ENCODE results near the gene FAM131C. TPM values are rescaled to one million over a fixed set of nuclear protein-coding genes. Genes with fewer than 3 reads are reported as not detected.

FAM131C gene
- total RNA-seq, 2 experiments from 2014 or later = 0.09 to 0.23 TPM

DNA sequence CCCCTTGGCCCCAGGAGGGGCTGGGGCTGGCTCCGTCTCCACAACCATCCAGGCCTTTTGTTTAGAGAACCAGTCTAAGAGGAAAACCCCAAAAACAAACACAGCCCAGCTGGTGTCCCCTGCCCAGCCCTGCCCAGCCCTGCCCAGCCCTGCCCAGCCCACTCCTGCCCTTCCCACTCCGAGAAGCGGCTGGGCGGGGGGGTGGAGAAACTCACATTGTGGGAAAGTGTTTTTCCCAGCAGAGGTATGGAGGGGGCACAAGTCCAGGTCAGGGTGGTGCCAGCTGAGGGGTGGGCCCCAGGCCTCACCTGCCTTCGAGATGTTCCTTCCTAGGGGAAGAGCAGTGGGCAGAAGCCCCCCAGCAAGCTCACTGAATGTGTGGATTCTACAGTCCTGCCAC lies 10.0 kb upstream of the FAM131C start:
- intact Hi-C loops (cut with DNase I, micrococcal nuclease) = no loop called here
- ATAC-seq = no peak
- no peaks in the 10 kb centered on the region for H3K36me3 Mint-ChIP-seq (ENCODE audit: low read depth)

DNA sequence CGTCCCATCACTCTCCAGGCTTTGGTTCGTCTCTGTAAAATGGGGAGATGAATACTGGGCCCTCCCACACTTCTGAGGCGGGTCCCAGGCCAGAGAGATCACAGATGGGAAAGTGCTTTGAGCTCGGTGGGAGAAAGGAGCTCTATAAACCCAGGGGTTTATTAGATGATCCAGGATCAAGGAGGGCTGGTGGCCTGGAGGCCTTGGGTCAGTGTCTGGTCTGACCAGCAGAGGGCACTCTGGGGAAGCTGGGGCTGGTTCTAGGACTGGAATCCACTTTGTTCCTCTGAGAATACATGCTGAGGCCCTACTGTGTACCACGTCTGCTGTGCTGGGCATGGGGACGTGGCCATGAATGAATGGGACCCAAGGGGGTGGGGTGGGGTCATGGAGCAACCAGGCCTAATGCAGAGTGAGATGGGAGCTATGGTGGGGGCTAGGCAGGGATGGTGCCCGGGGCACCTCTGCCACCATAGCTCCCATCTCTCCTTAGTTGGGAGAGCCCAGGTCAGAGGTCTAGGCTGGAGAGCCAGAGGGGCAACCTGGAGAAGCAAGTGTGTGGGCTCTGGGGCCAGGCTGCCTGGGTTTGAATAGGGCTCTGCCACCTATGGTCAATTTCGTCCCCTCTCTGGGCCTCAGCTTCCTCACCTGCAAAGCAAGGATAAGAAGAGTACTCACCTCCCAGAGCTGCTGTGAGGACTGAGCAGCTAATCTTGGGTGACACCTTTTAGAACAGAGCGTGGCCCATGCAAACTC lies 9.0 kb upstream of the FAM131C start:
- Mint-ChIP-seq H3K9me3 (ENCODE audit: low read depth) (no peaks in the 10 kb centered on the region), H3K36me3 (ENCODE audit: low read depth) (no peaks in the 10 kb centered on the region), H3K4me3 (no peak overlapping the region), H3K4me1 (peaks cover 6% of the 10 kb centered on the region), H3K27ac (no peak overlapping the region), H3K27me3 (no peaks in the 10 kb centered on the region)
- DNase-seq = peak; percentile 84
- ATAC-seq = peak; percentile 54
- ChIA-PET CTCF (interaction anchor here (0.6 to 12.1 kb wide), 21 partner anchors 9 to 540 kb away, joined by 3 to 219 read pairs (median 4); partner anchors contain the start of genes EPHA2 and FAM131C), POLR2A (interaction anchor here (0.6 kb wide), 1 partner anchor 104 kb away, joined by 3 read pairs; no protein-coding TSS in a partner anchor)
- intact Hi-C loops (cut with DNase I, micrococcal nuclease) = loop anchor here in 1 of 2 experiments (1.0 kb wide), 1 partner anchor 281 kb away; no protein-coding TSS in a partner anchor

More for the DNA sequence above, 10.0 kb upstream of the FAM131C start:
- Mint-ChIP-seq H3K27ac (no peak overlapping the region), H3K4me3 (no peak overlapping the region), H3K4me1 (peaks cover 6% of the 10 kb centered on the region), H3K27me3 (no peaks in the 10 kb centered on the region), H3K9me3 (ENCODE audit: low read depth) (no peaks in the 10 kb centered on the region)
- POLR2A ChIA-PET = no interaction called here
- no peak for DNase-seq
- CTCF ChIA-PET = interaction anchor here (1.0 to 12.1 kb wide), 8 partner anchors 8 to 170 kb away, joined by 3 to 219 read pairs (median 6); partner anchors contain the start of gene FAM131C

DNA sequence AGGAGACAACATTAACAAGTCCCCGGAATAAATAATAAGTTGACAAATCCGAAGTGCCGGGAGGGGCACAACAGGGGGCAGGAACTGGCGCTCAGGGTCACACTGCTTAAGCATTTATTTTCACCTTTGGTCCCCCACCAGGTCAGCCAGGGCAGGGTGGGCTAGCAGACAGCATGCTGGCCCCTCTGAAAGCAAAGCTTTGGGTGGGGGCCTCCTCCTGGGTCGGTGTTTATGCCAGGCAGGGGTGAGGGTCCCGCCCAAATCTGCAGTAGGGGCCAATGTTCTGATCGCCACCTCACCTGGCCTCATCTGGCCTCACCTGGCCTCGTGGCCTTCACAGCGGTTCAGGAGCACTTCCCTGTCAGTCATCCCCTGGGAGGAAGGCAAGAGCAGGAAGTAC lies 8.2 kb upstream of the FAM131C start:
- Mint-ChIP-seq H3K36me3 (ENCODE audit: low read depth) (no peaks in the 10 kb centered on the region), H3K9me3 (ENCODE audit: low read depth) (no peaks in the 10 kb centered on the region), H3K4me1 (peaks cover 6% of the 10 kb centered on the region), H3K27me3 (no peaks in the 10 kb centered on the region), H3K4me3 (no peak overlapping the region), H3K27ac (no peak overlapping the region)
- ChIA-PET CTCF (interaction anchor here (0.6 to 12.1 kb wide), 17 partner anchors 12 to 541 kb away, joined by 3 to 219 read pairs (median 4); partner anchors contain the start of genes EPHA2 and FAM131C), POLR2A (no interaction called here)
- intact Hi-C loops (cut with DNase I, micrococcal nuclease) = loop anchor here in 1 of 2 experiments (1.0 kb wide), 1 partner anchor 282 kb away; no protein-coding TSS in a partner anchor
- no peak for ATAC-seq
- no peak for DNase-seq

DNA sequence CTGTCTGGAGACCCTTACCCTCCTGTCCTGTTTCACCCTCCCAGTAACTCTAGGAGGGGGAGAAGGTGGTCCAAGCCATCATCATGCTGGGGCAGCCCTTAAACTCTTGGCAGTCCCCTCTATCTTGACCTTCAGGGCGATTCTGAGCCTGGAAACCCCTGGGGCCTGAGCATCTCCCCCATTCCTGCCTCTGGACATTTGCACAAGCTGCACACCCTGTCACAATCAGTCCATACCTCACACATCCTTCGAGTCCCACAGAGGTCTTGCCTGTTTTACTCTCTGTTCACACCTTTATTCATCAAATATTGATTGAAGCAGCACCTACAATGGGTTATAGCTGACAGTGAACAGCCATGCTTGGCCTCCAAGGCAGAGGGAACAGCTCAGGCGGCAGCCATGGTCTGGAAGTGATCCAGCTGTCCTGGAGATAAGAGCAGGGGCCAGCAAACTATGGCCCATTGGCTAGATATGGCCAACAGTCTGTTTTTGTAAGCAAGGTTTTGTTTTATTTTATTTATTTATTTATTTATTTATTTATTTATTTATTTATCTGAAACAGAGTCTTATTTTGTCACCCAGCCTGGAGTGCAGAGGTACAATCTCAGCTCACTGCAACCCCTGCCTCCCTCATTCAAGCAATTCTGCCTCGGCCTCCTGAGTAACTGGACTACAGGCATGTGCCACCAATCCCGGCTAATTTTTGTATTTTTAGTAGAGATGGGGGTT lies 7.1 kb upstream of the FAM131C start:
- POLR2A ChIA-PET = interaction anchor here (0.7 kb wide), 1 partner anchor 113 kb away, joined by 8 read pairs; no protein-coding TSS in a partner anchor
- H3K4me1 Mint-ChIP-seq = peaks cover 6% of the 10 kb centered on the region
- no peaks in the 10 kb centered on the region for H3K36me3 Mint-ChIP-seq (ENCODE audit: low read depth)
- no peaks in the 10 kb centered on the region for H3K9me3 Mint-ChIP-seq (ENCODE audit: low read depth)
- intact Hi-C loops (cut with DNase I, micrococcal nuclease) = no loop called here
- H3K27ac Mint-ChIP-seq = no peak overlapping the region
- no peak for ATAC-seq
- no peaks in the 10 kb centered on the region for H3K27me3 Mint-ChIP-seq
- no peak for DNase-seq
- no peak overlapping the region for H3K4me3 Mint-ChIP-seq
- CTCF ChIA-PET = interaction anchor here (0.6 to 12.1 kb wide), 9 partner anchors 11 to 163 kb away, joined by 3 to 219 read pairs (median 11); partner anchors contain the start of genes EPHA2 and FAM131C

DNA sequence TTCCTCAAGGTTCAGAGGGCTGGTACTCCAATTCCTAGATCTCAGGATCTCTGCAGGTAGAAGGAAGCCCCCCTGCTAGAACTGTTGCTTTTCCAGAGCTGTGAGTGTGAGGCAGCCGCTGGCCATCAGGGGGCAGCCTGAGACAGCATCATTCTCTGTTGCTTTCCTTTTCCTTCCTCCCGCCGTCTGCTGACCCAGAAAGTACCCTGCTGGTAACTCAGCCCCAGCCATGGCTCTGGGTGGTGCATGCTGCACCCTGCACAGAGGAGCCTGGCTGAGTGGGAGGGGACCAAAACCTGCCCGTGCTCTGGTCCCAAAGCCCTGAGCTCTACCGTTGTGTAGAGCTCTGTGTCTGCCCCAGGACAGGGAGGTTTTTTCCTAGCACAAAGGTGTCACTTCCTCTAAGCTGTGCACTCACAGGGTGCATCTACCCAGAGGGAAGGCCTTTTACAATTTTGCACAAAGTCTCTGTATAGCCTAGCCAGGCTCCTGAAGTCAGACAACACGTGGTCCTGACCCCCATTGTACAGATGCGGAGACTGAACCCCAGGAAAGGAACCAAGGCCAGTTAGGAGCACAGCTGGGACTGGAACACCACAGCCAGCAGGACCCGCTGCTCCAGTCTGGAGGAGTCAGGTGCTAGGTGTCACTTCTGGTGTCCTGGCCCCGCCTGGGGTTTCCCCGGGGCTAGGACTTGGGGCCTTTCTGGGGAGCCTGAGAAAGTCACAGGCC lies 5.6 kb upstream of the FAM131C start:
- H3K4me3 Mint-ChIP-seq = peak overlapping the region; percentile 57
- peak; percentile 81 for DNase-seq
- no peaks in the 10 kb centered on the region for H3K36me3 Mint-ChIP-seq (ENCODE audit: low read depth)
- POLR2A ChIA-PET = no interaction called here
- intact Hi-C loops (cut with DNase I, micrococcal nuclease) = loop anchor here (1.0 to 5.0 kb wide), 4 partner anchors 108 to 284 kb away; no protein-coding TSS in a partner anchor
- peaks cover 9% of the 10 kb centered on the region for H3K4me1 Mint-ChIP-seq
- H3K9me3 Mint-ChIP-seq (ENCODE audit: low read depth) = no peaks in the 10 kb centered on the region
- peak; percentile 83 for ATAC-seq
- H3K27me3 Mint-ChIP-seq = peaks cover 5% of the 10 kb centered on the region
- peak overlapping the region; percentile 86 for H3K27ac Mint-ChIP-seq
- CTCF ChIA-PET = interaction anchor here (0.6 to 12.1 kb wide), 32 partner anchors 9 to 756 kb away, joined by 3 to 219 read pairs (median 4); partner anchors contain the start of genes CPLANE2 and FAM131C

DNA sequence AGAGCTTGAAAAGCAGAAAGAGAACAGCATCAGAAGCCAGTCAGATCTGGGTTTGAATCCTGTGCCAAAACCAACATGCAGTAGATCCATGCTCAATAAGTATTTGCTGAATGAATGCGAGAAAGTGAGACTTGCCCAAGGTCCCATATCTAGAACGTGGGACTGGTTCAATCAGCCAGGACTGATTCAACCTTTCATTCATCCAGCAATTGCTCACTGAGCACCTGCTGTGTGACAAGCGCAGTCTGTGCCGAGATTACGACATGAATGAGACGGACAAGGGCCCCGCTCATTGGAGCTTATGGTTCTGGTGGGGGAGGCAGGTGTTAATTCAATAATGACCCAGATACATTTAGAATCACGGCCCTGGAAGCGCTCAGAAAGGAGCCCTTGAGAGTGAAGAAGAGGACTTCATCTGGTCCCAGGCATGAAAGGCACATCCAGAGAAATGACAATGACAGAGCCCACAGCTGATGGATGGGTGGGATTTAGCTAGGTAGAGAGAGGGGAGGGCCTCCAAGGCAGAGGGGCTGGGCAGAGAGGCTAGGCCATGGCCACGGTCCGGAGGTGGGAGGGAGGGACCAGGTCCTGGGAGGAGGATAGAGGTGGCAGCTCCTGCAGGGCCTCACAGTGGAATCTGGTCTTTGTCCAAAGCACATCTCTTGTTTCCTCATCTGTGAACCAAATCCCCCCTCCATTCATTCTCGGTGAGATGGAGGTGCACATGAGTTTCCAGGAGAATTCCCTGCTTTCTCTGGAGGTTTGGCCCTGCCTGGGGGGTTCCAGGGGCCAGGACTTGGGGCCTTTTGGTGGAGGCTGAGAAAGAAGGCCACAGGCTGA lies 4.2 kb upstream of the FAM131C start:
- Mint-ChIP-seq H3K36me3 (ENCODE audit: low read depth) (no peaks in the 10 kb centered on the region), H3K27ac (no peak overlapping the region), H3K4me3 (no peak overlapping the region), H3K27me3 (peaks cover 10% of the 10 kb centered on the region), H3K9me3 (ENCODE audit: low read depth) (no peaks in the 10 kb centered on the region), H3K4me1 (peaks cover 13% of the 10 kb centered on the region)
- ATAC-seq = no peak
- POLR2A ChIA-PET = no interaction called here
- no peak for DNase-seq
- intact Hi-C loops (cut with DNase I, micrococcal nuclease) = loop anchor here (2.0 to 5.0 kb wide), 2 partner anchors 285 kb away; no protein-coding TSS in a partner anchor
- CTCF ChIA-PET = interaction anchor here (0.5 to 12.1 kb wide), 9 partner anchors 8 to 532 kb away, joined by 3 to 219 read pairs (median 5); partner anchors contain the start of gene FAM131C

DNA sequence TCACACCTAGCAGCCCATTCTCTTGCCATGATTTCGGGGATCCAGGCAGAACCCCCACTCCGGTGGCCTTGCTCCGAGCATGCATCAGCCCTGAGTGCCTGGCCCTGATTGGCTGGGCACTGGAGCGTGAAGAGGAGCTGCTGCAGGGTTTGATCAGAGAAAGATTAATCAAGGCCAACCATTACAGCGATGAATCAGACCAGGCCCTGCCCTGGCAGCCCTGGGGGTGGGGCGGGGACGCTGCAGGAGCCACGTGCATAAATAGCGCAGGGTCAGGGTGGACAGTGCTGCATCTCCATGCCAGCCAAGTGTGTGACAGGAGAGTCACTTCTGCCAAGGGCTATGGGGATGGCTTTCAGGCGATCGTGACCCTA lies 3.4 kb upstream of the FAM131C start:
- H3K27ac Mint-ChIP-seq = no peak overlapping the region
- no peaks in the 10 kb centered on the region for H3K9me3 Mint-ChIP-seq (ENCODE audit: low read depth)
- ATAC-seq = no peak
- no peak overlapping the region for H3K4me3 Mint-ChIP-seq
- ChIA-PET CTCF (interaction anchor here (1.3 to 12.1 kb wide), 2 partner anchors 111 to 168 kb away, joined by 5 to 219 read pairs; no protein-coding TSS in a partner anchor), POLR2A (no interaction called here)
- DNase-seq = no peak
- H3K36me3 Mint-ChIP-seq (ENCODE audit: low read depth) = no peaks in the 10 kb centered on the region
- intact Hi-C loops (cut with DNase I, micrococcal nuclease) = loop anchor here in 1 of 2 experiments (5.0 kb wide), 1 partner anchor 285 kb away; no protein-coding TSS in a partner anchor
- peaks cover 13% of the 10 kb centered on the region for H3K4me1 Mint-ChIP-seq
- H3K27me3 Mint-ChIP-seq = peaks cover 12% of the 10 kb centered on the region

DNA sequence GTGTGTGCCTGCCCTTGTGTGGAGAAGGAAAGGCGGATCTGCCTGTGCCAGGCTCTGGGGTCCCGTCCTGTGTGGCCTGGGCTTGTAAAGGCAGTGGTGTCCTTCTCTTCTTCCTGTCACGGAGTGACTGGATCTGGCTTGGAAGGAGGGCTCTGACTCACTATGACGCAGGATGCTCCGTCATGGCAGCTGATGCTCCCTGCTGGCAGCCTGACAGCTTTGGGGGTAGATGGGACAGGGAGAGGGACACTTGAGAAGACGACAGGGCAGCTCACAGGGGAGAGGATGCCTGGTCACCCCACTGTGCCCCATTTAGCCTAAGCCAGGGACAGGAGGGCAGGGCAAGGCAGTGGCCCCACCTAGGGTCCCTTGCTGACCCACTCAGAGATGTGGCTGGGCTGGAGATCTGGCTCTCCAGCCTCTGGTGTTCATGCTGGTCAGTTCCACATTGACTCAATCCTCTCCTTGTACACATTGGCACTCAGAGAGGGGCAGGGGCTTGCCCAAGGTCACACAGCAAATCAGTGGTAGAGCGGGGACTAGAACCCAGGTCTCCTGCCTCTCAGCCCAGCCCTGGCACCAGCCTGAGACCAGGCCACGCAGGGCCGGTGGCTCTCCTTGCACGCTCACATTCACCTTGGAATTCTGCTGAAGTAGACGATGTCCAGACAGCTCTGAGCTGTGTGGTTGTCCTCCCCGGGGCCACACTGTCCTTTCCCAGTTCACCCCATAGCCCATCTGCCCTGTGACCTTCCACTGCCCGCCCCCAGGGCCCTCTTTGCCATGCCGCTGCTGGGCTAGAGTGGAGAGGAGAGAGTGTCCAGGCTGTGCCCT lies 2.8 kb upstream of the FAM131C start:
- ATAC-seq (no peak), DNase-seq (no peak)
- Mint-ChIP-seq H3K27ac (no peak overlapping the region), H3K36me3 (ENCODE audit: low read depth) (no peaks in the 10 kb centered on the region), H3K9me3 (ENCODE audit: low read depth) (no peaks in the 10 kb centered on the region), H3K27me3 (peaks cover 12% of the 10 kb centered on the region), H3K4me1 (peaks cover 13% of the 10 kb centered on the region), H3K4me3 (no peak overlapping the region)
- POLR2A ChIA-PET = no interaction called here
- intact Hi-C loops (cut with DNase I, micrococcal nuclease) = loop anchor here in 1 of 2 experiments (5.0 kb wide), 1 partner anchor 286 kb away; no protein-coding TSS in a partner anchor
- CTCF ChIA-PET = interaction anchor here (0.7 to 12.1 kb wide), 3 partner anchors 110 to 153 kb away, joined by 3 to 219 read pairs (median 3); no protein-coding TSS in a partner anchor

DNA sequence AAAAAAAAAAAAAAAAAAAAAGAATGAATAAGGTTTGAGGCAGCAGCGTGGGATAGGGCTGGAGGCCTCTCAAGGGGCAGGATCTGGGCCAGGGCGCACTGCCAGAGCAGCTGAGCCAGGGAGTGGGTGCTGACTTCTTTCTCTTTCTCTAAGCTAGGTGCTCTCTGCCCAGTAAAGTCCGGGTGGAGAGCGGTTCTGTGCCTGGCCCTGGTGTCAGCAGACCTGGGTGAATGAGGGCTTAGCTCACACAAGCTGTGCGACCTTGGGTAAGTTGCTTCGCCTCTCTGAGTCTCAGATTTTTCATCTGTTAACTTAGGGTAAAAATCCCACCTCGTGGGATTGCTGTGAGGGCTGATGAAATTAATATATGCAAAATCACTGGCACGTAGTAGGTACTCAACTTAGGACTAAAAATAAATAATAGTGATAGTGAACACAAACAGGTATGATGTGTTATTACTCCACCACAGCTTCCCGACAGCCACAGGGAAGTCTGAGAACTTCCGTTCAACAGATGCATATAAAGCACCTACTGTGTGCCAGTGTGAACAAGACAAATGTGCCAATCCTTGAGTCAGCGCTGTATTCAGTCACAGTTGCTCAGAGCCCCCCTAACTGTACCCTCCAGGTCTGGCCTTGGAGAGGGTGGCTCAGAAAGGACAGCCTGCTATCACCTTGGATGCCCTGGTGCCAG lies 2.0 kb upstream of the FAM131C start:
- Mint-ChIP-seq H3K9me3 (ENCODE audit: low read depth) (no peaks in the 10 kb centered on the region), H3K27me3 (peaks cover 12% of the 10 kb centered on the region), H3K4me1 (peaks cover 13% of the 10 kb centered on the region), H3K4me3 (no peak overlapping the region), H3K36me3 (ENCODE audit: low read depth) (no peaks in the 10 kb centered on the region), H3K27ac (no peak overlapping the region)
- intact Hi-C loops (cut with DNase I, micrococcal nuclease) = loop anchor here in 1 of 2 experiments (5.0 kb wide), 1 partner anchor 287 kb away; no protein-coding TSS in a partner anchor
- DNase-seq (no peak), ATAC-seq (no peak)
- CTCF ChIA-PET = interaction anchor here (0.6 to 1.0 kb wide), 6 partner anchors 72 to 387 kb away, joined by 3 to 4 read pairs (median 3); partner anchors contain the start of gene CPLANE2
- POLR2A ChIA-PET = no interaction called here

All from activated CD4-positive, alpha-beta T cell treated with anti-CD3 and anti-CD28 coated beads for 36 hours (primary cell).